Measurements from ENCODE around the gene PCBD1.
A peak's percentile ranks its signal among the peaks of the same experiment; 100 is the strongest.

PCBD1 gene

GRCh38 chr10:70896551-70896950, 8.2 kb upstream of the PCBD1 start:
- DNase-seq (ENCODE audit: insufficient read length) (no peak), FAIRE-seq (no peak)
- TF ChIP-seq POLR2A (IDR thresholded peaks at IDR 0.05; ENCODE audit: low read depth, low read length) (no peak), TAF1 (IDR thresholded peaks at IDR 0.05; ENCODE audit: borderline replicate concordance, low read depth, low read length) (no peak), POLR2AphosphoS5 (IDR thresholded peaks at IDR 0.05; ENCODE audit: low read depth, low read length) (no peak)

GRCh38 chr10:70894416-70894815, 6.1 kb upstream of the PCBD1 start:
- TF ChIP-seq TAF1 (IDR thresholded peaks at IDR 0.05; ENCODE audit: borderline replicate concordance, low read depth, low read length) (no peak), POLR2AphosphoS5 (IDR thresholded peaks at IDR 0.05; ENCODE audit: low read depth, low read length) (no peak), POLR2A (IDR thresholded peaks at IDR 0.05; ENCODE audit: low read depth, low read length) (no peak)
- FAIRE-seq (no peak), DNase-seq (ENCODE audit: insufficient read length) (no peak)

- TF ChIP-seq POLR2AphosphoS5 (IDR thresholded peaks at IDR 0.05; ENCODE audit: low read depth, low read length) (no peak), TAF1 (IDR thresholded peaks at IDR 0.05; ENCODE audit: borderline replicate concordance, low read depth, low read length) (no peak), POLR2A (IDR thresholded peaks at IDR 0.05; ENCODE audit: low read depth, low read length) (no peak)
- FAIRE-seq (no peak), DNase-seq (ENCODE audit: insufficient read length) (no peak)
Measured at GRCh38 chr10:70893227-70894006, 5.1 kb upstream of the PCBD1 start.

GRCh38 chr10:70892631-70893030, 4.3 kb upstream of the PCBD1 start:
- FAIRE-seq (no peak), DNase-seq (ENCODE audit: insufficient read length) (no peak)
- no peak for TF ChIP-seq POLR2A (IDR thresholded peaks at IDR 0.05; ENCODE audit: low read depth, low read length)
- TF ChIP-seq POLR2AphosphoS5 (IDR thresholded peaks at IDR 0.05; ENCODE audit: low read depth, low read length): no peak
- no peak for TF ChIP-seq TAF1 (IDR thresholded peaks at IDR 0.05; ENCODE audit: borderline replicate concordance, low read depth, low read length)

- TF ChIP-seq POLR2AphosphoS5 (IDR thresholded peaks at IDR 0.05; ENCODE audit: low read depth, low read length) (no peak), POLR2A (IDR thresholded peaks at IDR 0.05; ENCODE audit: low read depth, low read length) (no peak), TAF1 (IDR thresholded peaks at IDR 0.05; ENCODE audit: borderline replicate concordance, low read depth, low read length) (no peak)
- DNase-seq (ENCODE audit: insufficient read length) (no peak), FAIRE-seq (no peak)
Measured at GRCh38 chr10:70891627-70892026, 3.3 kb upstream of the PCBD1 start.

- FAIRE-seq: no peak
Measured at GRCh38 chr10:70890917-70891431, 2.6 kb upstream of the PCBD1 start.

GRCh38 chr10:70889291-70889690, 926 bp upstream of the PCBD1 start:
- DNase-seq (ENCODE audit: insufficient read length): no peak
- no peak for TF ChIP-seq POLR2AphosphoS5 (IDR thresholded peaks at IDR 0.05; ENCODE audit: low read depth, low read length)
- no peak for TF ChIP-seq TAF1 (IDR thresholded peaks at IDR 0.05; ENCODE audit: borderline replicate concordance, low read depth, low read length)
- TF ChIP-seq POLR2A (IDR thresholded peaks at IDR 0.05; ENCODE audit: low read depth, low read length): no peak
- FAIRE-seq: peak; percentile 51

More at GRCh38 chr10:70890917-70891431, 2.6 kb upstream of the PCBD1 start:
- TF ChIP-seq TAF1 (IDR thresholded peaks at IDR 0.05; ENCODE audit: borderline replicate concordance, low read depth, low read length) (no peak), POLR2A (IDR thresholded peaks at IDR 0.05; ENCODE audit: low read depth, low read length) (no peak), POLR2AphosphoS5 (IDR thresholded peaks at IDR 0.05; ENCODE audit: low read depth, low read length) (no peak)
- no peak for DNase-seq (ENCODE audit: insufficient read length)

GRCh38 chr10:70886921-70887665, 1.3 kb downstream of the PCBD1 start:
- FAIRE-seq (no peak), DNase-seq (ENCODE audit: insufficient read length) (no peak)
- TF ChIP-seq POLR2A (IDR thresholded peaks at IDR 0.05; ENCODE audit: low read depth, low read length): no peak
- TF ChIP-seq TAF1 (IDR thresholded peaks at IDR 0.05; ENCODE audit: borderline replicate concordance, low read depth, low read length): no peak
- TF ChIP-seq POLR2AphosphoS5 (IDR thresholded peaks at IDR 0.05; ENCODE audit: low read depth, low read length): no peak

- TF ChIP-seq POLR2A (IDR thresholded peaks at IDR 0.05; ENCODE audit: low read depth, low read length): no peak
- TF ChIP-seq TAF1 (IDR thresholded peaks at IDR 0.05; ENCODE audit: borderline replicate concordance, low read depth, low read length): no peak
- TF ChIP-seq POLR2AphosphoS5 (IDR thresholded peaks at IDR 0.05; ENCODE audit: low read depth, low read length): no peak
- no peak for FAIRE-seq
- DNase-seq (ENCODE audit: insufficient read length): no peak
Measured at GRCh38 chr10:70885931-70886903, 2.1 kb downstream of the PCBD1 start.

- no peak for TF ChIP-seq POLR2A (IDR thresholded peaks at IDR 0.05; ENCODE audit: low read depth, low read length)
- no peak for TF ChIP-seq TAF1 (IDR thresholded peaks at IDR 0.05; ENCODE audit: borderline replicate concordance, low read depth, low read length)
- no peak for TF ChIP-seq POLR2AphosphoS5 (IDR thresholded peaks at IDR 0.05; ENCODE audit: low read depth, low read length)
- no peak for FAIRE-seq
- no peak for DNase-seq (ENCODE audit: insufficient read length)
Measured at GRCh38 chr10:70885481-70885880, 2.9 kb downstream of the PCBD1 start.

- TF ChIP-seq TAF1 (IDR thresholded peaks at IDR 0.05; ENCODE audit: borderline replicate concordance, low read depth, low read length) (no peak), POLR2AphosphoS5 (IDR thresholded peaks at IDR 0.05; ENCODE audit: low read depth, low read length) (no peak), POLR2A (IDR thresholded peaks at IDR 0.05; ENCODE audit: low read depth, low read length) (no peak)
- FAIRE-seq: no peak
Measured at GRCh38 chr10:70884741-70885140, 3.6 kb downstream of the PCBD1 start.

More at GRCh38 chr10:70884741-70885140, 3.6 kb downstream of the PCBD1 start:
- no peak for DNase-seq (ENCODE audit: insufficient read length)
